Skeletal muscle tissue (tissue), 5 donors: Measurements from ENCODE around the gene ENO3. TPM values are rescaled to one million over a fixed set of nuclear protein-coding genes. Genes with fewer than 3 reads are reported as not detected.
A peak's percentile ranks its signal among the peaks of the same experiment; 100 is the strongest.

Source experiments
- H3K27ac ChIP-seq: one replicate; pipeline ENCODE4 v1.7.0; 2013; ENCODE audit warnings: mild to moderate bottlenecking, low read depth, low read length, inconsistent platforms
- H3K27me3 ChIP-seq, 3 donors: one replicate each; pipeline ENCODE4 v1.7.0; 2013; ENCODE audit warnings: low read length in 3 of 3; ENCODE audit not compliant: control insufficient read depth in 3 of 3, insufficient read depth in 3 of 3
- H3K36me3 ChIP-seq, 3 donors: one replicate each; pipeline ENCODE4 v1.7.0; 2013; ENCODE audit warnings: low read length in 3 of 3; ENCODE audit not compliant: control insufficient read depth in 3 of 3, insufficient read depth in 3 of 3
- H3K4me1 ChIP-seq, 3 donors: one replicate each; pipeline ENCODE4 v1.7.0; 2013; ENCODE audit warnings: low read length in 3 of 3, mild to moderate bottlenecking in 3 of 3; ENCODE audit not compliant: control insufficient read depth in 3 of 3, insufficient read depth in 3 of 3
- H3K4me3 ChIP-seq, 3 donors: one replicate each; pipeline ENCODE4 v1.7.0; 2013; ENCODE audit warnings: low read length in 3 of 3
- H3K9ac ChIP-seq, 3 donors: one replicate each; pipeline ENCODE4 v1.7.0; 2013; ENCODE audit warnings: low read length in 3 of 3, mild to moderate bottlenecking in 3 of 3, moderate library complexity in 2 of 3, low read depth in 1 of 3
- H3K9me3 ChIP-seq, 3 donors: one replicate each; pipeline ENCODE4 v1.7.0; 2013; ENCODE audit warnings: low read length in 3 of 3; ENCODE audit not compliant: control insufficient read depth in 3 of 3
- small RNA-seq: library from RNA; depleted of rRNA; stranded (forward); fragments of <200 nt; gene quantifications from one replicate; pipeline ENCODE3, GENCODE V24; 2014
- total RNA-seq: library from RNA; depleted of rRNA; stranded (reverse); fragments of >200 nt; gene quantifications from one replicate; pipeline ENCODE4 v1.2.3, GENCODE V29; 2014
- donor health status: Osteomylitis.

ENO3 gene
- total RNA-seq, 1 donor from 2014 or later, result 2,880 TPM

DNA sequence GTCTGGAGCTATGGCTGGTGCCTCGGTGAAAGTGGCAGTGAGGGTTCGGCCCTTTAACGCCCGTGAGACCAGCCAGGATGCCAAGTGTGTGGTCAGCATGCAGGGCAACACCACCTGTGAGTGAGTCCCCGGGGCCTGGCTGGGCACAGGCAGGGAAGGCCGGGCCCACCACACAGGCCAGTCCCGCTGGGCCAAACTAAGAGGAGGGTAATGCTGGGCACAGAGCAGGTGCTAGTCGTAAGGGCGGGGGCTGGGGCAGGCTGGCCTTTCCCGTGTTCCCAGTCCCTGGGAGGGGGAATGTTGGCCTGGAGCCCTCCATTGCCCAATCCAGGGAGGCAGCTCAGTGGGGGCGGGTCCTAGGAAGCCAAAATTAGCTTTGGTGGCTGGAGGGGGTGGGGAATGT lies 49.3 kb downstream of the ENO3 start:
- Histone ChIP-seq H3K4me1 (peaks cover 50 to 68% (median 61%) of the 10 kb centered on the region in 3 donors), H3K4me3 (peak overlapping the region; percentile 92 to 99 (median 96)), H3K9ac (peak overlapping the region; percentile 96 to 99 (median 99)), H3K36me3 (peaks cover 39 to 45% (median 40%) of the 10 kb centered on the region in 3 donors), H3K9me3 (no peaks in the 10 kb centered on the region), H3K27ac (peak overlapping the region; percentile 99), H3K27me3 (no peaks in the 10 kb centered on the region)

DNA sequence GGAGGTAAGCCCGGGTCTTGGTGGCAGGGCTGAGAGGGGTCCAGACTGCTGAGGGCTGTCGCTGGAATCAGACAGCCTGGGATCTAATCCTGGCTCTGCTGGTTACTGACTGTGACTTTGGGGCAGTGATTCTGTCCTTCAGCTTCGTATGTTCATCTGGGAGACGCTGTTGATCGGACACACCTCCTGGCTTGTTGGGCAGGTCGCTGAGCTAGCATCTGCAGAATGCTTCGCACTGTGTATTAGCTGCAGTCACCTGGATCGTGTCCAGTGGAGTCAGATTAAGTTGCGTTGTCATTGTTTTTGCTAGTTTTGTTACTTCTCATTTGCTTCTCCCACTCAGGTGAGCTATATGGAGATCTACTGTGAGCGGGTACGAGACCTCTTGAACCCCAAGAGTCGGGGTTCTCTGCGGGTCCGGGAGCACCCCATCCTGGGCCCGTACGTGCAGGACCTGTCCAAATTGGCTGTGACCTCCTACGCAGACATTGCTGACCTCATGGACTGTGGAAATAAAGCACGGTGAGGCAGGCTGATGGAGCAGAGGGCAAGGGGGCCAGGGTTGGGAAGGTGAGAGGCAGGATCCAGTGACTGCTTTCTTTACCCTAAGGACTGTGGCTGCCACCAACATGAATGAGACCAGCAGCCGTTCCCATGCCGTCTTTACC lies 51.3 kb downstream of the ENO3 start:
- Histone ChIP-seq H3K27ac (peak overlapping the region; percentile 99), H3K4me3 (peak overlapping the region; percentile 9 to 49 (median 25)), H3K9me3 (no peaks in the 10 kb centered on the region), H3K36me3 (peaks cover 53 to 60% (median 58%) of the 10 kb centered on the region in 3 donors), H3K27me3 (no peaks in the 10 kb centered on the region), H3K9ac (peak overlapping the region; percentile 5 to 99 (median 37)), H3K4me1 (peaks cover 44 to 61% (median 54%) of the 10 kb centered on the region in 3 donors)

DNA sequence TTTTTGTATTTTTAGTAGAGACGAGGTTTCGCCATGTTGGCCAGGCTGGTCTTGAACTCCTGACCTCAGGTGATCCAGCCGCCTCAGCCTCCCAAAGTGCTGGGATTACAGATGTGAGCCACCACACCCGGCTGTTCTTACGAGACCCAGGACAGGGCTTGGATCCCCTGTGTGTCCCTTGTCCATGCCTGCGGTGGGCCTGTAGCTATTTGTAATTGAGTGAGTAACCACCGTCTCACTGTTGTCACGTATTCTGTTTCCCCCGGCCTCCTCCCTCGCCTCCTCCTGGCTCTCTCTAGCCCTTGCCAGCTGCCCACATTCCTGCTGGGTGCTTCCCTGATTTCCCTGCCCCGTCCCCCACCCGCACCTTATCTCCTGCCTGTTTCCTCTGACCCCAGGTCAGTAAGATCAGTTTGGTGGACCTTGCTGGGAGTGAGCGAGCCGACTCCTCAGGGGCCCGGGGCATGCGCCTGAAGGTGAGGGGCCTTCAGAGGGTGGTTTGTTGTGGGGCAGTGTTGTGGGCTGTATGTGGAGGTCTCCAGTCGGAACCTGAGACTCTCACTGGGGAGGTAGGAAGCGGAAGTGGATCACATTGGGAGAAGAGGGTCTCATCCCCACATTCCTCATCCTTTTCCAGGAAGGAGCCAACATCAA lies 52.4 kb downstream of the ENO3 start:
- peaks cover 64 to 71% (median 69%) of the 10 kb centered on the region in 3 donors for H3K36me3 ChIP-seq
- H3K4me3 ChIP-seq, result no peak overlapping the region
- H3K4me1 ChIP-seq, result peaks cover 44 to 60% (median 54%) of the 10 kb centered on the region in 3 donors
- peak overlapping the region; percentile 99 for H3K27ac ChIP-seq
- no peaks in the 10 kb centered on the region for H3K27me3 ChIP-seq
- peak overlapping the region in 2 of 3 donors; percentile 41 to 99 for H3K9ac ChIP-seq
- no peaks in the 10 kb centered on the region for H3K9me3 ChIP-seq

Small RNAs within 50 kb of the gene (small RNA-seq; reads per million reads assigned to genes)
- gene MIR6864 (not detected), gene MIR6865 (not detected)

Other genes with a start within 250 kb of the ENO3 start
- 23.5 TPM for gene PELP1, start 247.0 kb upstream of the ENO3 start, total RNA-seq
- 7.3 TPM for gene ARRB2, start 240.5 kb upstream of the ENO3 start, total RNA-seq
- 6.3 TPM for gene MED11, start 219.7 kb upstream of the ENO3 start, total RNA-seq
- 0.52 TPM for gene ZMYND15, start 211.3 kb upstream of the ENO3 start, total RNA-seq
- 1.6 TPM for gene CXCL16, start 211.2 kb upstream of the ENO3 start, total RNA-seq
- not detected for gene TM4SF5, start 179.2 kb upstream of the ENO3 start, total RNA-seq
- gene VMO1, start 164.8 kb upstream of the ENO3 start, total RNA-seq, result 4.7 TPM
- not detected for gene GLTPD2, start 162.2 kb upstream of the ENO3 start, total RNA-seq
- gene PSMB6, start 155.0 kb upstream of the ENO3 start, total RNA-seq, result 105 TPM
- 9.9 TPM for gene PLD2, start 144.0 kb upstream of the ENO3 start, total RNA-seq
- gene MINK1, start 117.8 kb upstream of the ENO3 start, total RNA-seq, result 13.0 TPM
- gene C17orf107, start 51.6 kb upstream of the ENO3 start, total RNA-seq, result 2.6 TPM
- gene CHRNE, start 48.0 kb upstream of the ENO3 start, total RNA-seq, result 1.0 TPM
- gene GP1BA, start 18.8 kb upstream of the ENO3 start, total RNA-seq, result under 0.01 TPM
- 59.5 TPM for gene SLC25A11, start 11.1 kb upstream of the ENO3 start, total RNA-seq
- gene RNF167, start 10.9 kb upstream of the ENO3 start, total RNA-seq, result 12.0 TPM
- gene PFN1, start 2.6 kb upstream of the ENO3 start, total RNA-seq, result 137 TPM
- gene SPAG7, start 16.7 kb downstream of the ENO3 start, total RNA-seq, result 51.7 TPM
- gene CAMTA2, start 36.6 kb downstream of the ENO3 start, total RNA-seq, result 4.7 TPM
- gene INCA1, start 46.4 kb downstream of the ENO3 start, total RNA-seq, result not detected
- gene KIF1C, start 46.8 kb downstream of the ENO3 start, total RNA-seq, result 47.5 TPM
- not detected for gene SLC52A1, start 84.3 kb downstream of the ENO3 start, total RNA-seq
- 6.3 TPM for gene ZFP3, start 127.3 kb downstream of the ENO3 start, total RNA-seq
- 6.8 TPM for gene ZNF232, start 160.8 kb downstream of the ENO3 start, total RNA-seq
- gene USP6, start 164.9 kb downstream of the ENO3 start, total RNA-seq, result 3.7 TPM
- gene ZNF594, start 240.7 kb downstream of the ENO3 start, total RNA-seq, result 8.9 TPM